GM23248 (cell line): ENCODE results near the gene RASGRF1. TPM values are rescaled to one million over a fixed set of nuclear protein-coding genes. Genes with fewer than 3 reads are reported as not detected.

Experiments
- DNase-seq: peaks from one replicate; pipeline ENCODE4 v3.0.0-alpha.2; 2015
- H2AFZ ChIP-seq: fragments of 200-600 bp; sonication (generic); 2 replicates; pipeline ENCODE4 v1.6.1; 2016; ENCODE audit warnings: antibody characterized with exemption
- H3F3A ChIP-seq: fragments of 200-600 bp; sonication (generic); 2 replicates; pipeline ENCODE4 v1.6.1; 2016; ENCODE audit warnings: mild to moderate bottlenecking, antibody characterized with exemption, mixed run types; ENCODE audit not compliant: insufficient read depth
- H3K27ac ChIP-seq: fragments of 200-600 bp; sonication (generic); 2 replicates; pipeline ENCODE4 v1.5.1; 2016; ENCODE audit warnings: mild to moderate bottlenecking
- H3K27me3 ChIP-seq: fragments of 200-600 bp; sonication (generic); replicated peaks from 2 replicates; pipeline ENCODE4 v1.6.1; 2016; ENCODE audit warnings: mild to moderate bottlenecking; ENCODE audit not compliant: insufficient read depth
- H3K36me3 ChIP-seq: fragments of 200-600 bp; sonication (generic); 2 replicates; pipeline ENCODE4 v1.6.1; 2016; ENCODE audit warnings: low read depth, mild to moderate bottlenecking
- H3K4me1 ChIP-seq: fragments of 200-600 bp; sonication (generic); 2 replicates; pipeline ENCODE4 v1.6.1; 2016; ENCODE audit warnings: mild to moderate bottlenecking; ENCODE audit not compliant: insufficient read depth
- H3K4me2 ChIP-seq: fragments of 200-600 bp; sonication (generic); one replicate; pipeline ENCODE4 v1.6.1; 2016; ENCODE audit warnings: mild to moderate bottlenecking; ENCODE audit not compliant: unreplicated experiment
- H3K4me3 ChIP-seq: fragments of 200-600 bp; sonication (generic); 2 replicates; pipeline ENCODE4 v1.5.1; 2016; ENCODE audit warnings: mild to moderate bottlenecking
- H3K79me2 ChIP-seq: fragments of 200-600 bp; sonication (generic); 2 replicates; pipeline ENCODE4 v1.6.1; 2016; ENCODE audit warnings: mild to moderate bottlenecking; ENCODE audit not compliant: insufficient read depth
- H3K9ac ChIP-seq: fragments of 200-600 bp; sonication (generic); 2 replicates; pipeline ENCODE4 v1.6.1; 2016; ENCODE audit warnings: mild to moderate bottlenecking
- H3K9me2 ChIP-seq: fragments of 200-600 bp; sonication (generic); 2 replicates; pipeline ENCODE4 v1.6.1; 2016; ENCODE audit warnings: mixed run types, mild to moderate bottlenecking, moderate library complexity; ENCODE audit not compliant: insufficient read depth
- H3K9me3 ChIP-seq: fragments of 200-600 bp; sonication (generic); one replicate; pipeline ENCODE4 v1.6.1; 2017; ENCODE audit warnings: low read depth
- H4K20me1 ChIP-seq: fragments of 200-600 bp; sonication (generic); 2 replicates; pipeline ENCODE4 v1.6.0; 2016; ENCODE audit not compliant: insufficient read depth
- EZH2 ChIP-seq: fragments of 200-600 bp; sonication (generic); IDR thresholded peaks from 2 replicates; pipeline ENCODE4 v1.6.1; 2018; ENCODE audit warnings: antibody characterized with exemption, mild to moderate bottlenecking; ENCODE audit not compliant: insufficient read depth, poor library complexity, severe bottlenecking
- EZH2phosphoT487 ChIP-seq: fragments of 200-600 bp; sonication (generic); IDR thresholded peaks from 2 replicates; pipeline ENCODE4 v1.6.1; 2018; ENCODE audit warnings: antibody characterized with exemption, moderate library complexity, mild to moderate bottlenecking, low read depth; ENCODE audit not compliant: insufficient read depth
- WGBS, 2 experiments: methylation state at CpG; one replicate each; pipeline ENCODE4 v1.1.6; 2015 to 2017; ENCODE audit warnings: low lambda C conversion rate in 2 of 2, low coverage in 1 of 2; ENCODE audit errors: missing lambda C conversion rate in 2 of 2; 5-methylcytosine and 5-hydroxymethylcytosine counted together
- in situ Hi-C: fragments of 300-500 bp; cut with MboI; formaldehyde crosslinking; loops from 2 replicates; pipeline ENCODE4 v1.15.0; 2020
- polyA plus RNA-seq: library from polyadenylated mRNA; unstranded; fragments of >200 nt; fragmentation: Nextera tagmentation; extraction: Ambion mirVana; gene quantifications from 2 replicates; pipeline ENCODE4 v1.2.1, GENCODE V29; 2016
- total RNA-seq: library from RNA; depleted of rRNA; stranded (reverse); fragments of >200 nt; shearing (Covaris generic); gene quantifications from 2 replicates; pipeline ENCODE4 v1.2.3, GENCODE V29; 2014

Gene RASGRF1
- total and polyA plus RNA-seq, 2 experiments from 2014 or later = not detected

- no peaks in the 10 kb centered on the region for H3K9me3 ChIP-seq
- no peaks in the 10 kb centered on the region for H3K4me1 ChIP-seq
- no peak overlapping the region for H2AFZ ChIP-seq
- in situ Hi-C loops = loop anchor here (5.0 kb wide), 1 partner anchor 151 kb away; no protein-coding TSS in a partner anchor
- no peaks in the 10 kb centered on the region for H3K36me3 ChIP-seq
- H4K20me1 ChIP-seq = no peaks in the 10 kb centered on the region
- 72 to 77% methylated on average over 9 of the region's 9 CpGs for WGBS, 2 experiments
- peaks cover 22% of the 10 kb centered on the region for H3K27me3 ChIP-seq
- no peak overlapping the region for H3K4me2 ChIP-seq
- TF ChIP-seq EZH2 (no peak), EZH2phosphoT487 (no peak)
- no peak overlapping the region for H3K4me3 ChIP-seq
- no peak overlapping the region for H3K9ac ChIP-seq
- no peak overlapping the region for H3K27ac ChIP-seq
- no peaks in the 10 kb centered on the region for H3K9me2 ChIP-seq
- H3F3A ChIP-seq = no peaks in the 10 kb centered on the region
- no peak for DNase-seq
- H3K79me2 ChIP-seq = no peaks in the 10 kb centered on the region
Observed at GRCh38 chr15:79031201-79031600, 59.4 kb downstream of the RASGRF1 start.

- Histone ChIP-seq H3K9ac (no peak overlapping the region), H3K27me3 (peaks cover 14% of the 10 kb centered on the region), H3K79me2 (no peaks in the 10 kb centered on the region), H2AFZ (no peak overlapping the region), H4K20me1 (no peaks in the 10 kb centered on the region), H3K27ac (no peak overlapping the region), H3K9me2 (no peaks in the 10 kb centered on the region), H3K9me3 (no peaks in the 10 kb centered on the region), H3K36me3 (no peaks in the 10 kb centered on the region), H3F3A (no peaks in the 10 kb centered on the region), H3K4me3 (no peak overlapping the region), H3K4me1 (no peaks in the 10 kb centered on the region), H3K4me2 (no peak overlapping the region)
- in situ Hi-C loops = loop anchor here (5.0 kb wide), 1 partner anchor 152 kb away; no protein-coding TSS in a partner anchor
- TF ChIP-seq EZH2 (no peak), EZH2phosphoT487 (no peak)
- DNase-seq = no peak
- 76 to 77% methylated on average over 4 of the region's 4 CpGs for WGBS, 2 experiments
Observed at GRCh38 chr15:79030470-79030869, 60.1 kb downstream of the RASGRF1 start.

- Histone ChIP-seq H3K27me3 (no peaks in the 10 kb centered on the region), H3K4me3 (no peak overlapping the region), H3F3A (no peaks in the 10 kb centered on the region), H4K20me1 (no peaks in the 10 kb centered on the region), H3K36me3 (no peaks in the 10 kb centered on the region), H2AFZ (no peak overlapping the region), H3K27ac (no peak overlapping the region), H3K9me3 (no peaks in the 10 kb centered on the region), H3K79me2 (no peaks in the 10 kb centered on the region), H3K9ac (no peak overlapping the region), H3K9me2 (no peaks in the 10 kb centered on the region), H3K4me1 (no peaks in the 10 kb centered on the region), H3K4me2 (no peak overlapping the region)
- TF ChIP-seq EZH2 = no peak
- TF ChIP-seq EZH2phosphoT487 = no peak
- WGBS, 2 experiments = 11% methylated on average over 7 of the region's 7 CpGs
- in situ Hi-C loops = no loop called here
- peak; percentile 48 for DNase-seq
Observed at GRCh38 chr15:79028411-79028964, 62.1 kb downstream of the RASGRF1 start.

- Histone ChIP-seq H3K36me3 (no peaks in the 10 kb centered on the region), H3K9ac (no peak overlapping the region), H4K20me1 (no peaks in the 10 kb centered on the region), H3K27ac (no peak overlapping the region), H3K9me2 (no peaks in the 10 kb centered on the region), H3K79me2 (no peaks in the 10 kb centered on the region), H3K27me3 (no peaks in the 10 kb centered on the region), H3K9me3 (no peaks in the 10 kb centered on the region), H3K4me2 (no peak overlapping the region), H3K4me1 (no peaks in the 10 kb centered on the region), H2AFZ (no peak overlapping the region), H3F3A (no peaks in the 10 kb centered on the region), H3K4me3 (no peak overlapping the region)
- DNase-seq = no peak
- in situ Hi-C loops = no loop called here
- TF ChIP-seq EZH2phosphoT487 = no peak
- no peak for TF ChIP-seq EZH2
- WGBS, 2 experiments = 48 to 55% methylated on average over 15 of the region's 15 CpGs
Observed at GRCh38 chr15:79027532-79028410, 62.8 kb downstream of the RASGRF1 start.
